Vagina (tissue), 2 donors: Measurements from ENCODE around the gene AS3MT.

ENCODE experiments used
- CTCF ChIP-seq, 3 experiments: fragments of 450-650 bp in 2 of 3; fragments of 200-600 bp in 1 of 3; sonication (generic) in 1 of 3; IDR thresholded peaks; one replicate each; pipeline ENCODE4 v1.5.1; 2017 to 2019; ENCODE audit warnings: antibody characterized with exemption in 3 of 3, mild to moderate bottlenecking in 2 of 3, moderate library complexity in 2 of 3
- POLR2A ChIP-seq, 2 donors: fragments of 450-650 bp; IDR thresholded peaks; one replicate each; pipeline ENCODE4 v1.6.1; 2017; ENCODE audit warnings: antibody characterized with exemption in 2 of 2, mild to moderate bottlenecking in 2 of 2, moderate library complexity in 2 of 2
- POLR2AphosphoS5 ChIP-seq, 2 donors: sonication (generic); formaldehyde crosslinking; IDR thresholded peaks; one replicate each; pipeline ENCODE4 v1.9.0; 2017; ENCODE audit warnings: antibody characterized with exemption in 2 of 2, mild to moderate bottlenecking in 2 of 2, low read depth in 1 of 2; ENCODE audit not compliant: insufficient read depth in 1 of 2

GRCh38 chr10:102918817-102919245 lies 49.6 kb downstream of the AS3MT start:
- TF ChIP-seq CTCF (IDR thresholded peaks at IDR 0.05) (no peak), POLR2AphosphoS5 (IDR thresholded peaks at IDR 0.05; ENCODE audit: insufficient read depth in 1 of 2, low read depth in 1 of 2) (no peak), POLR2A (IDR thresholded peaks at IDR 0.05) (no peak)
